Fibroblast of villous mesenchyme (primary cell): ENCODE measurements around the gene RBBP8NL. TPM values are rescaled to one million over a fixed set of nuclear protein-coding genes. Genes with fewer than 3 reads are reported as not detected.

Source experiments
- DNase-seq: peaks from one replicate; pipeline ENCODE4 v3.0.0-alpha.2; 2010; ENCODE audit warnings: low read depth
- H3K4me3 ChIP-seq: 2 replicates; pipeline ENCODE4 v1.5.1; 2011; ENCODE audit warnings: low read depth, mild to moderate bottlenecking, low read length
- total RNA-seq: library from RNA; depleted of rRNA; stranded (reverse); fragments of >200 nt; gene quantifications from 2 replicates; pipeline ENCODE4 v1.2.3, GENCODE V29; 2012
- TF ChIP-seq, protein P1 (sequence below): IDR thresholded peaks from 2 replicates; pipeline ENCODE4 v1.5.1; 2012; ENCODE audit warnings: low read depth, mild to moderate bottlenecking, low read length; ENCODE audit not compliant: insufficient read depth

RBBP8NL gene, protein sequence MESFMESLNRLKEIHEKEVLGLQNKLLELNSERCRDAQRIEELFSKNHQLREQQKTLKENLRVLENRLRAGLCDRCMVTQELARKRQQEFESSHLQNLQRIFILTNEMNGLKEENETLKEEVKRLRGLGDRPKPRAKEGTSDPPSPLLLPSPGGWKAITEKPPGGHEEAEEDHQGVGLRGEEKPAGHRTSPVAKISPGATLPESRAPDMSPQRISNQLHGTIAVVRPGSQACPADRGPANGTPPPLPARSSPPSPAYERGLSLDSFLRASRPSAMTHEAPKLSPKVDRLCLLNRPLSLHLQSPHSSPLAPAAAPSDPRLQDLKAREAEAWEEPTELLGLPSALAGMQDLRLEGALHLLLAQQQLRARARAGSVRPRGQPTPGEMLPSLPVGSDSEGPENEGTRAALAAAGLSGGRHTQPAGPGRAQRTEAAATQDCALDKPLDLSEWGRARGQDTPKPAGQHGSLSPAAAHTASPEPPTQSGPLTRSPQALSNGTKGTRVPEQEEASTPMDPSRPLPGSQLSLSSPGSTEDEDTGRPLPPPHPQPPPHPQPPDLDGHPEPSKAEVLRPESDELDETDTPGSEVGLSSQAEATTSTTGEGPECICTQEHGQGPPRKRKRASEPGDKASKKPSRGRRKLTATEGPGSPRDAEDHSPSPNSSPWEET
- not detected in 2 replicates for total RNA-seq

DNA sequence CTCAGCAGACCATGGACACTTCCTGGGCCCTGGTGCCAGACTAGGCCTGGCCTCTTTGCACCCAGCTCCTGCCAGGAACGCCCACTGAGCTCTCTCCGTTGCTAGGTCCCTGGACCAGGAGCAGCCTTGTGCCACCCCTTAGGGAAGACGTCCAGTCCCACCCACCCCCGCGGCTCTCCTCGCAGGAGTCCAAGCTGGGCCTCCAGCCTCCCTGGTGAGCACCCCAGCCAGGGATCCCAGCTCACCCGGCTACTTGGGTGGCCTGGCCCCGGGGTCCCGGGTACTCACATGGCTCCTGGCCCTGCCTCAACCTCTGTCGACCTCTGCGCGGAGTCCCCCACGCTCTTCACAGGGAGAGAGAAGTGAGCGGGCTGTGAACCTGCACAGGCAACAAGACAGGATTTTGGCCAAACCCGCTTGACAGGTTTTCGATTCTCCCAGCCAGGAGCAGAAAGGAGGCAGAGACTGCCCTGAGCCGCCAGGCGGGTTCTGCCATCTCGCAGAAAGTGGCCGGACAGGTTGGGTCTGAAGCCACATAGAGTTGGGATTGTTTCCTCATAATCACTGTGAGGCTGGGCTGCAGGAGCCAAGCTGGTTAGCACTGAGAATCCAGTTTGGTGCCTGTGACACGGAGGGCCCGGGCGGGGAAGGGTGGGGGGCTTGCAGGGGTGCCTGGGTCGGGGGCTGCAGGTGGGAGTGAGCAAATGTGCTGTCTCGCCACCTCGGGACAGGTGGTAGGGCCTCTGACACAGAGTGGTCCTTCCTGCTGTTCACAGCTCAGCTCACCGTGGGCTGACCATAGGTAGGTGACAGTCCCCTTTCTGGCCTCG is at the start of gene RBBP8NL:
RBBP8NL (minus strand) TSS at position 368 of the 830 bp plus-strand sequence. CDS start 7,892 bp downstream, outside the sequence.
- TF ChIP-seq, protein P1, sequence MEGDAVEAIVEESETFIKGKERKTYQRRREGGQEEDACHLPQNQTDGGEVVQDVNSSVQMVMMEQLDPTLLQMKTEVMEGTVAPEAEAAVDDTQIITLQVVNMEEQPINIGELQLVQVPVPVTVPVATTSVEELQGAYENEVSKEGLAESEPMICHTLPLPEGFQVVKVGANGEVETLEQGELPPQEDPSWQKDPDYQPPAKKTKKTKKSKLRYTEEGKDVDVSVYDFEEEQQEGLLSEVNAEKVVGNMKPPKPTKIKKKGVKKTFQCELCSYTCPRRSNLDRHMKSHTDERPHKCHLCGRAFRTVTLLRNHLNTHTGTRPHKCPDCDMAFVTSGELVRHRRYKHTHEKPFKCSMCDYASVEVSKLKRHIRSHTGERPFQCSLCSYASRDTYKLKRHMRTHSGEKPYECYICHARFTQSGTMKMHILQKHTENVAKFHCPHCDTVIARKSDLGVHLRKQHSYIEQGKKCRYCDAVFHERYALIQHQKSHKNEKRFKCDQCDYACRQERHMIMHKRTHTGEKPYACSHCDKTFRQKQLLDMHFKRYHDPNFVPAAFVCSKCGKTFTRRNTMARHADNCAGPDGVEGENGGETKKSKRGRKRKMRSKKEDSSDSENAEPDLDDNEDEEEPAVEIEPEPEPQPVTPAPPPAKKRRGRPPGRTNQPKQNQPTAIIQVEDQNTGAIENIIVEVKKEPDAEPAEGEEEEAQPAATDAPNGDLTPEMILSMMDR = no peak
- no peak within 1 kb of the TSS for H3K4me3 ChIP-seq
- no peak for DNase-seq

DNA sequence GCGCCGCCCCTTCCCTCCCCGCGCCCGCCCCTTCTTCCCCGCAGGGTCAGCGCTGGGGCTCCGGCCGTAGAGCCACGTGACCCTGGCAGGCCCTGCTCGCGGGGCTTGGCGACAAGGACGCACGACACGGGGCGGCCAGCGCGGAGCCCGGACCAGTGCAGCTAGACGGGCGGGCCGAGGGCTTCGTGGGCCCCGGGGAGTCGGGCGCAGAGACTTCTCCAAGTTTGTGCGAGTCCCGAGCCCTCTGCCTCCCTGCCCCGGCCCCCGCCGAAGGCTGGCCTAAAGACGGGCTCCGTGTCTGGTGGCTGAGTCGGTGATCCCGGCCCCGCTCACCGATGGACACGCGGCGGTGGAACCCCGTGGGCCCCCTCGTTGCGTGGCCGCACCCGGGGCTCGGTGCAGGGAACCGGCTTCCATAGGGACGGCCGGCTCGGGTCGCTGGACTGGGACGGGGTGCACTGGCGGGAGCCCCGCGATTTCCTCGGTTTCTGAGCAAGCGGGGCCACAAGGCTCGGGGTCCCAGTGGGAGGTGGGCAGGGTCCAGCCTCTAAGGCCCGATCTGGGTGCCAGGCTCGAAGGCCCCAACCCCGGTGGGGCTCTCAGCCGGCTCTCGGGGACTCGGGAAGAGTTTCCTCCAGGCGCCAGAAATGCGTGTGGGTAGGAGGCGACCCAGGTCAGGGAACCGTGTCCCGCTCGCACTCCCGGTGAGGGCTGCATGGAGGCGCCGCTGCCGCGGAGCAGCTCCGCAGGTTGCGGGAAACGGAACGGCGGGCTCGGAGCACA is 48.9 kb upstream of the RBBP8NL start:
- TF ChIP-seq, protein P1 = no peak
- H3K4me3 ChIP-seq = no peak overlapping the region
- no peak for DNase-seq

DNA sequence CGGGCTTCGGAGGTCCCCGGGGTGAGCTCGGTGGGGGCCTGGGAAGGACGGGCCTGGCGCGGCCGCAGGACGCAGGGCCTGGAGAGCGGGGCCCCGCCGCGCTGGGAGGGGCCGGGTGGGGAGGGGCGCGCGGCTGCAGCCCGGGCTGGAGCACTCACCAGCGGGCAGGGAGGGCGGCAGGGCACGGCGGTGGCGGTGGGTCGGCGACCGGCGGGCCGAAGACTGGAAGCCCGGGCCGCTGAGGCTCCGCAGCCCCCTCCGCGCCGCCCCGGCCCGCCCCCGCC is 48.4 kb upstream of the RBBP8NL start, which contains the start of gene GATA5:
GATA5 (minus strand) TSS at position 224 of the 284 bp plus-strand sequence. CDS start 474 bp downstream, outside the sequence.
- no peak for DNase-seq
- TF ChIP-seq, protein P1 = no peak
- H3K4me3 ChIP-seq = no peak within 1 kb of the TSS

DNA sequence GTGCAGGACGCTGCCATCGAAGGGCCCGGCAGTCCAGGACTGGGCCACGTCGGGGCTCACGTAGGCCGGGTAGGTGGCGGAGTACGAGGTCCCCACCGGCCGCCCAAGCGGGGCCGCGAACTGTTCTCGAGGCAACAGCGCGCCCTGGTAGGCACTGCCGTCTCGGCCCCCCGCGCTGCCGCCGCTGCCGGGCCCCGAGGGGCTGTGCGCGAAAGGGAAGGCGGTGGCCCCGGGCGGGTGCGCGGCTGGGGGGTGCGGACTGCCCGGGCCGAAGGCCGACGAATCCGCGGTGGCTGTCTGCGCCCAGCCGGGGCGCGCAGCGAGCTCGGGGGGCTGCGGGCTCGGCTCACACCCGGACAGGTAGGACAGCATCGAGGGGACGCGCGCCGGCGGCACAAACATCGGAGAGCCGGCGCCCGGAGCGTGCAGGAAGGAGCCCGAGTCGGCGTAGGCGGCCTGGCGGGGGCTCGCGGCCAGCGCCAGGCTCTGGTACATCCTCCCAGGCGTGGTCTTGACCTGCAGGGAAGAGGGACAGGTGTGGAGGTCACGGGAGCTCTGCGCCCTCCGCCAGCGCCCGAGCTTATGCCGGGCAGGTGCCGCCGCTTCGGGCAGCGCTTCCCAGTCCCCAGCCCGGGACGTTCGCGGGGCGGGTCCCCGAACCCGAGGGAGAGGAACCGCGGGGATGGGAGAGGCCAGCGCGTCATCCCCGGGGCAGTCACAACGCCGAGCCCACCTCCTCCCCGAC is 47.9 kb upstream of the RBBP8NL start:
- DNase-seq = no peak
- TF ChIP-seq, protein P1 = no peak
- H3K4me3 ChIP-seq = no peak overlapping the region

DNA sequence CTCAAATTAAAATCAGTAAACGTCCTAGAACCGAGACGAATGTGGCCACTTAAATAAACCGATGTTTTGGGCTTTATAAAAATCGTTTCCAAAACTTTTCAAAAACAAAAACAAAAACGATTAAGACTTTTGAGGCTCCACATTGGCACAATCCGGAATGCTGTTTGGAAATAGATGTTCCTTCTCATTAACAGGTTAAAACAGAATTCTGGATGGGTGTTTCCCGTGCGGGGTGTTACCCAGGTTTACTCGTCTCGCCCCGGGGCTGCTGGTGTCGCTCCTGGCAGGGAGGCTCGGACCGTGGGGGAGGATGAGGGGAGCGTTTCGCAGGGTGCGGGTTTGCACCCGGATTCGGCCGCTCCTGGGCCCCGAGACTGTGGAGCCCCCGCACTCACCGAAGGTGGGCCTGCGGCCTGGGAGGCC is 47.3 kb upstream of the RBBP8NL start:
- TF ChIP-seq, protein P1 = no peak
- H3K4me3 ChIP-seq = no peak overlapping the region
- DNase-seq = no peak
